HEK293T (cell line): ENCODE results near the gene AK5.

Experiments
- BHLHE40 ChIP-seq: fragments of 450-650 bp; IDR thresholded peaks from 2 replicates; pipeline ENCODE4 v1.6.1; 2016; ENCODE audit warnings: mild to moderate bottlenecking, moderate library complexity, borderline replicate concordance
- ELF4 ChIP-seq: fragments of 450-650 bp; IDR thresholded peaks from 2 replicates; pipeline ENCODE4 v1.6.1; 2017; ENCODE audit warnings: antibody characterized with exemption
- FOXA1 ChIP-seq: fragments of 450-650 bp; IDR thresholded peaks from 2 replicates; pipeline ENCODE4 v1.6.1; 2016; ENCODE audit warnings: mild to moderate bottlenecking
- SP1 ChIP-seq: fragments of 450-650 bp; IDR thresholded peaks from 2 replicates; pipeline ENCODE4 v1.6.1; 2017
- SUZ12 ChIP-seq: fragments of 450-650 bp; IDR thresholded peaks from 2 replicates; pipeline ENCODE4 v1.6.1; 2016; ENCODE audit warnings: mild to moderate bottlenecking

GRCh38 chr1:77543822-77544448, 262.1 kb downstream of the AK5 start:
- TF ChIP-seq FOXA1, result no peak
- TF ChIP-seq SUZ12, result no peak
- no peak for TF ChIP-seq SP1
- no peak for TF ChIP-seq ELF4
- TF ChIP-seq BHLHE40, result no peak
